ENCODE measurements around the gene REEP1.

The REEP1 gene

DNA sequence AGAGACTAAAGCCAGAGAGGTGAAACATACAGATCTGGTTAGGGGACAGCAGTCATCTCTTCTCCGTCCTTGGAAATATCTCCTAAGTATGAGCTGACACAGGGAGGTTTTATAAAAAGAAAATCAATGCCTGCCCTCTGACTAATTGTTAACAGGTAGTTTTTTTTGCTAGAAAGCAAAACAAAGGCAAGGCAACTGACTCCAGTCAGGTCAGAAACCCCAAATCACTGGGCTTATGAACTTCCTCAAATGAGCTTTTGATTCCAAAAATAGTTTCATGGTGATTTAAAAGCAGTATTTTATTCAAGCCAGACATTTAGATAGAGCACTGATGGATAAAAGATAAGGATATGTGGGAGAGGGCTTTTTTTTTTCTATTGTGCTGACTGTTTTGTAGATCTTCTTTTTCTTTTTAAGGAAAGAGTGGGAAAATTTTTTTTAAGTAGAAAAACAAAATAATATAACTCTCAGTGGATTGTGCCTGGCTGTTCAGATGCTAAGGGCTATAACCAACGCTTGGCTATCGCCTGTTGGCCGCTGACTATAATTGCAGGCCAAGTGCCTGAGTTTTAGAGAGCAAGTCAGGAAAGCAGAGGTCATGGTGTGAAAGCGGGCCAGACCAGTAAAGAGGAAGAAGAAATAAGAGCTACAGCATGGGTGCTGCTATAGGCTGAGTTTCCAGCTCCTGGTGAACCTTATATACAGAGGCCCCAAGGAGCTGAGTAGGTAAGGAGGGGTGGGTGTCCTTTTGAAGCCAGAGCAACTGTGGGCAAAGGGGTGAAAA is 93.3 kb downstream of the REEP1 start:
- TF ChIP-seq TAF1 (IDR thresholded peaks at IDR 0.05; ENCODE audit: borderline replicate concordance, insufficient read depth, low read length), result no peak
- no peak for TF ChIP-seq FOXP2 (optimal IDR thresholded peaks at IDR 0.05; ENCODE audit: borderline replicate concordance, extremely low read depth, extremely low read length, insufficient read depth)
- TF ChIP-seq, protein P1, sequence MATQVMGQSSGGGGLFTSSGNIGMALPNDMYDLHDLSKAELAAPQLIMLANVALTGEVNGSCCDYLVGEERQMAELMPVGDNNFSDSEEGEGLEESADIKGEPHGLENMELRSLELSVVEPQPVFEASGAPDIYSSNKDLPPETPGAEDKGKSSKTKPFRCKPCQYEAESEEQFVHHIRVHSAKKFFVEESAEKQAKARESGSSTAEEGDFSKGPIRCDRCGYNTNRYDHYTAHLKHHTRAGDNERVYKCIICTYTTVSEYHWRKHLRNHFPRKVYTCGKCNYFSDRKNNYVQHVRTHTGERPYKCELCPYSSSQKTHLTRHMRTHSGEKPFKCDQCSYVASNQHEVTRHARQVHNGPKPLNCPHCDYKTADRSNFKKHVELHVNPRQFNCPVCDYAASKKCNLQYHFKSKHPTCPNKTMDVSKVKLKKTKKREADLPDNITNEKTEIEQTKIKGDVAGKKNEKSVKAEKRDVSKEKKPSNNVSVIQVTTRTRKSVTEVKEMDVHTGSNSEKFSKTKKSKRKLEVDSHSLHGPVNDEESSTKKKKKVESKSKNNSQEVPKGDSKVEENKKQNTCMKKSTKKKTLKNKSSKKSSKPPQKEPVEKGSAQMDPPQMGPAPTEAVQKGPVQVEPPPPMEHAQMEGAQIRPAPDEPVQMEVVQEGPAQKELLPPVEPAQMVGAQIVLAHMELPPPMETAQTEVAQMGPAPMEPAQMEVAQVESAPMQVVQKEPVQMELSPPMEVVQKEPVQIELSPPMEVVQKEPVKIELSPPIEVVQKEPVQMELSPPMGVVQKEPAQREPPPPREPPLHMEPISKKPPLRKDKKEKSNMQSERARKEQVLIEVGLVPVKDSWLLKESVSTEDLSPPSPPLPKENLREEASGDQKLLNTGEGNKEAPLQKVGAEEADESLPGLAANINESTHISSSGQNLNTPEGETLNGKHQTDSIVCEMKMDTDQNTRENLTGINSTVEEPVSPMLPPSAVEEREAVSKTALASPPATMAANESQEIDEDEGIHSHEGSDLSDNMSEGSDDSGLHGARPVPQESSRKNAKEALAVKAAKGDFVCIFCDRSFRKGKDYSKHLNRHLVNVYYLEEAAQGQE (IDR thresholded peaks at IDR 0.05; ENCODE audit: insufficient read depth in 1 of 2, low read depth in 2 of 2, low read length in 2 of 2), result no peak
- TF ChIP-seq POLR2AphosphoS5 (IDR thresholded peaks at IDR 0.05; ENCODE audit: low read depth, low read length), result no peak
- no peak for TF ChIP-seq SIN3A (IDR thresholded peaks at IDR 0.05; ENCODE audit: borderline replicate concordance, insufficient read depth, low read length)

DNA sequence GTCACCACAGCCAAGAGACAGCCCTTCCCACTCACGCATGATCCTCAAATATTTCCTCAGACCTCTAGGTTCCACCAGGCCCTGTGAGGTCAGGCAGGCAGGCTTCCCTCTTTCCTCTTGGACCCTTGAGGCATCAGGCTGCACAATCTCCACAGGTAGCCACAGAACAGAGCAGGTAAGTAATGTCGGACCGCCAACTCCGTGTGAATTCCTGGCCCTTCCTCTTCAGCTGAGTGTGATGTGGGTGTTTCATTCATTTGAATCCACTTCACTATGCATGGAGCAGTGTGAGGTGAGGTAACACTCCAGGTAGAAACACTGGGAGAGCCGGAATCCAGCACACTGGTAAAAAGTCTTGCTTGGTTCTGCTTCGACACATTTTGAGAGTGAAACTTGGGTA is 94.2 kb downstream of the REEP1 start:
- no peak for TF ChIP-seq TAF1 (IDR thresholded peaks at IDR 0.05; ENCODE audit: borderline replicate concordance, insufficient read depth, low read length)

DNA sequence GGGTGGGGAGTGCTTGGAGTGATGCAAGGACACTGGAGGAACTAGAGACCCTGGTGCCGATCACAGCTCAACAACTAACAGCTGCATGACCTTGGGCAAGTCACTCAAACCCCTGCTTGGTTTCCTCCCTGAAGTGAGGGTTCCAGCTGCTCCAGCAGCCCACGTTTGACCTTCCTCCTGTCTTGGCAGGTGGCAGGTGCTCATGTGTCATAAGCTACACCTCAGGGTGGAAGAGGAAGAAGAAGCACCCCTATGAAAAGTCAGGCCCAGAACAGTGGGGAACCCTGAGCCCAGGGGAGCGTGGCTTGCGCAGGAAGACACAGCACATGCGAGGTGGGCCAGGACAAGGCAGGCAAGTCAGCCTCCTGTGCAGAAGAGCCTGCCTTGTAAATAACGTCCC is 95.8 kb downstream of the REEP1 start:
- TF ChIP-seq FOXP2 (optimal IDR thresholded peaks at IDR 0.05; ENCODE audit: borderline replicate concordance, extremely low read depth, extremely low read length, insufficient read depth) (no peak), SIN3A (IDR thresholded peaks at IDR 0.05; ENCODE audit: borderline replicate concordance, insufficient read depth, low read length) (no peak), TAF1 (IDR thresholded peaks at IDR 0.05; ENCODE audit: borderline replicate concordance, insufficient read depth, low read length) (no peak), POLR2AphosphoS5 (IDR thresholded peaks at IDR 0.05; ENCODE audit: low read depth, low read length) (no peak)
- TF ChIP-seq, protein P1 (IDR thresholded peaks at IDR 0.05; ENCODE audit: insufficient read depth in 1 of 2, low read depth in 2 of 2, low read length in 2 of 2), result no peak

DNA sequence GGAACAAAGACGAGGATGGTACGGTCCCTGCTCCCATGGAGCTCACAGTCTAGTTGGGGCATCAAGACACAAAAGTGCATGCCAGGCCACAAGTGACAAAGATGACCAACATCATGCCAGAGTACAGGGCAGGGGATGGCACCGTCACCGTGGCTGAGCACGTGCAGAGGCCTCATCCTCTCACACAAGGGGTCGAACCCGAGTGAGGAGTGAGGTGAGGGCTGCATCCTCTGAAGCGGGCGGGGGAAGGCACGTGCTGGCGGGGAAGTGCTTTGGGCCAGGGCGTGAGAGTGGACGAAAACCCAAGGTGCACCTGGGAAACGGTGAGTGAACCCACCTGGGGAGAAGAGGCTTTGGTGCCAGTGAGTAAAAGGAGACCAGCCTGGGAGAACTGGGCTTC is 97.2 kb downstream of the REEP1 start:
- TF ChIP-seq, protein P1 (IDR thresholded peaks at IDR 0.05; ENCODE audit: insufficient read depth in 1 of 2, low read depth in 2 of 2, low read length in 2 of 2), result no peak
- TF ChIP-seq FOXP2 (optimal IDR thresholded peaks at IDR 0.05; ENCODE audit: borderline replicate concordance, extremely low read depth, extremely low read length, insufficient read depth) (no peak), TAF1 (IDR thresholded peaks at IDR 0.05; ENCODE audit: borderline replicate concordance, insufficient read depth, low read length) (no peak), POLR2AphosphoS5 (IDR thresholded peaks at IDR 0.05; ENCODE audit: low read depth, low read length) (no peak), SIN3A (IDR thresholded peaks at IDR 0.05; ENCODE audit: borderline replicate concordance, insufficient read depth, low read length) (no peak)

DNA sequence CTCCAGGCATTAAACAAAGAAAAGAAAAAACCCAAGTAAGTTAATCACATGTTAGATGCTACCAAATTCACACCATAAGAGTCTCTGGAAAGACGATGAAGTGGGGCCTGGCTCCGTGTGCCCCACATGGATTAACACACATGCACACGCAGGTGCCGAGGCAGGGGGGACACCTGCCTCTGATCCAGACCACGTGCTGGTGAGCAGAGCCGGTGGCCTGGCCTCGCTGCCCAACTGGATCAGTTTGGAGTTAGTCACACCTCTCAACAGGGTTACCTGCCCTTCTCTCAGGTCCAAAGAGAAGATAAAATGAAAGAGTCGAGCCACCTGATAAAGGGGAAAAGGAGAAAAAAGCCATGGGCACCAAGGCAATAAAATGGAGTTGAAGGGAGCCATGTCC is 97.7 kb downstream of the REEP1 start:
- TF ChIP-seq FOXP2 (optimal IDR thresholded peaks at IDR 0.05; ENCODE audit: borderline replicate concordance, extremely low read depth, extremely low read length, insufficient read depth) (no peak), POLR2AphosphoS5 (IDR thresholded peaks at IDR 0.05; ENCODE audit: low read depth, low read length) (no peak), SIN3A (IDR thresholded peaks at IDR 0.05; ENCODE audit: borderline replicate concordance, insufficient read depth, low read length) (no peak), TAF1 (IDR thresholded peaks at IDR 0.05; ENCODE audit: borderline replicate concordance, insufficient read depth, low read length) (no peak)
- TF ChIP-seq, protein P1 (IDR thresholded peaks at IDR 0.05; ENCODE audit: insufficient read depth in 1 of 2, low read depth in 2 of 2, low read length in 2 of 2), result no peak

Data from PFSK-1 (cell line).